NCI-H2227 treated with DMSO at 0.1 percent for 48 hours (cell line): ENCODE data around the gene MAGT1.
"Not testable (repeated sequence)": the region's sequence is repeated elsewhere in the genome, so short reads cannot be mapped to it uniquely, and the experiment has no call there.

Experiments
- DNase-seq: peaks from one replicate; lab custom pipeline; 2025; lab: John Stamatoyannopoulos, UW

The MAGT1 gene

DNA sequence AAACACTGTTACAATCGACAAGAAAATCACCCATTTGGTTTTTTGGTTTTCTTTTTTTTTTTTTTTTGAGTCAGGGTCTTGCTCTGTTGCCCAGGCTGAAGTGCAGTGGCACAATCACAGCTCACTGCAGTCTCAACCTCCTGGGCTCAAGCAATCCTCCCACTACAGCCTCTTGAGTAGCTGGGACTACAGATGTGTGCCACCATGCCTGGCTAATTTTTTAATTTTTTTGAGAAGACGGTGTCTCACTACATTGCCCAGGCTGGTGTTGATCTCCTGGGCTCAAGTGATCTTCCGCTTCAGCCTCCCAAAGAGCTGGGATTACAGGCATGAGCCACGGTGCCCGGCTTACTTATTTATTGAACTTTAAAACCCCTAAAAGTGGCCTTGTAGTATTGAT is 63.7 kb downstream of the MAGT1 start:
- DNase-seq = not testable (repeated sequence)

DNA sequence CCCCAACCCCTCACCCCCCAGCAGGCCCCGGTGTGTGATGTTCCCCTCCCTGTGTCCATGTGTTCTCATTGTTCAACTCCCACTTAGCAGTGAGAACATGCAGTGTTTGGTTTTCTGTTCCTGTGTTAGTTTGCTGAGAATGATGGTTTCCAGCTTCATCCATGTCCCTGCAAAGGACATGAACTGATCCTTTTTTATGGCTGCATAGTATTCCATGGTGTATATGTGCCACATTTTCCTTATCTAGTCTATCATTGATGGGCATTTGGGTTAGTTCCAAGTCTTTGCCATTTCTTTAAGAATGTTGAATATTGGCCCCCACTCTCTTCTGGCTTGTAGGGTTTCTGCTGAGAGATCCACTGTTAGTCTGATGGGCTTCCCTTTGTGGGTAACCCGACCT is 73.2 kb downstream of the MAGT1 start:
- not testable (repeated sequence) for DNase-seq

DNA sequence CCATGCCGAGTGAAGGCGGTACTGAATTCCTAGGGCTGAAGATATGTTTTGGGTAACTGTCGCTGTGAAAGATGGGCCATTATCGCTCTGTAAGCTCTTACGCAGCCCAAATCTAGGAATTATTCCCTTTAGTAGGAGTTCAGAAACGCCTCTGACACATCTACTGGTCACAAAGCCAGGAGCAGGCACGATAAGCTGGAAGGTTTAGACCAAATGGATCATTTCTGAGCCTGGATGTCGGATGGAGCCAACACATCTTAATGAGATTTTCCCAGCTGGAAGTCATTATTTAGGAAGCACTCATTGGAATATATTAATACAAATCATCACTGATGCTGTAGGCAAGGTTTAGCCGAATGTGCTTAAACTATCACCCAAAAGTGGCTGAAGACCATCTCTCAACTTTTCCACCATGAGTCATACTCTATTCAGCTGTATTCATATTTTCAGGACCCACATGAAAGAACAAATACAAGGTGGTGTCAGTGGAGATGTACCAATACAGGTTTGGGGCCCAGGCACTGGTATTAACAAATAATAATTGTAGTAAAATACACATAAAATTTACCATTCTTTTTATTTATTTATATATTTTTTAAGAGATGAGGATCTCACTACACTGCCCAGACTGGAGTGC is 75.0 kb downstream of the MAGT1 start:
- DNase-seq = no peak

DNA sequence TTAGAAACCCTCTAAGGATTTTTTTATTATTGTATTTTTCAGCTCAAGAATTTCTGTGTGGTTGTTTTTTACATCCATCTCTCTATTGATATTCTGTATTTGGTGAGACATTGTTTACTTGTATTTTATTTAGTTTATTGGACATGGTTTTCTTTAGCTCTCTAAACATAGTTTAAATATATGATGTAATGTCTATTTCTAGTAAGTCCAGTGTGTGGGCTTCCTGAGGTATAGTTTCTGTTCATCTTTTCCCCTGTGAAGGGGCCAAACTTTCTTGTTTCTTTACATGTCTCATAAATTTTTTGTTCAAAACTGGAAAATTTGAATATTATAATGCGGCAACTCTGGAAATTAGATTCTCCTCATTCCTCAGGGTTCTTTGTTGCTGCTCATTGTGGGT is 81.0 kb downstream of the MAGT1 start:
- DNase-seq = no peak

DNA sequence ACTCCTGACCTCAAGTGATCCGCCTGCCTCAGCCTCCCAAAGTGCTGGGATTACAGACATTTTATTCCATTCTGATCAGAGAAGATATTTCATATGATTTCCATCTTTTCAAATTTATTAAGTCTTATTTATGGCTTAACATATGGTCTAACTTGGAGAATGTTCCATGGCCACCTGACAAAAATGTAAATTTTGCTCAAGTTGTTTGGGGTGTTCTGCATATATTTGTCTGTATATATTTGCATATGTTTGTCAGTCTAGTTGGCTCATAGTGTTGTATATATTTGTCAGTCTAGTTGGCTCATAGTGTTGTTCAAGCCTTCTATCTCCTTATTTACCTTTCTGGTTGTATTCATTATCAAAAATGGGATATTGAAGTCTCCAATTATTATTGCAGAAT is 93.0 kb downstream of the MAGT1 start:
- DNase-seq = no peak

DNA sequence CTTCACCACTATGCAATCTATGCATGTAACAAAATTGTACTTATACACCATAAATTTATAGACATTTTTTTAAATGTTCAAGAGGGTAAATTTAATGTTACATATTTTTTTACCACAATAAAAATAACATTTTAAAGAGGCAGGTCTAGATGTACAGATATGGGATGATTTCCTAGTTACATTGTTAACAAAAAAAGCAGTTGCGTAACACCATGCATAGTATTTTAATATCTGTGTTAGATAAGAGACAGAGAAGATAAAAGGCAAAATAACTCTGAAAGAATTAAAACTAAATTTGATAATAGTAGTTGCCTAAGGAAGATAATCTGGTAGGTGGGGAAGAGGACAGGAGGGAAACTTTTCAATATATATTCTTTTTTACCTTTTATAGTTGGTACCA is 100.1 kb downstream of the MAGT1 start:
- no peak for DNase-seq

DNA sequence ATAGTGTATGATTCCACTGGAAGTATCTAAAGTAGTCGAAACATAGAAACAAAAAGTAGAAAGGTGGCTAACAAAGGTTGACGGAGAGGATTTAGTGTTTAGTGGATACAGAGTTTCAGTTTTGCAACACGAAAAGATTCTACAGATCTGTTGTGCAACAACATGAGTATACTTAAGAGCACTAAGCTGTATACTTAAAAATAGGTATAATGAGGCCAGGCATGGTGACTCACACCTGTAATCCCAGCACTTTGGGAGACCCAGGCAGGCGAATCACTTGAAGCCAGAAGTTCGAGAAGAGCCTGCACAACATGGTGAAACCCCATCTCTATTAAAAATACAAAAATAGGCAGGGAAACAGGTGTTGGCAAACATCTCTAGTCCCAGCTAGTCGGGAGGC is 101.3 kb downstream of the MAGT1 start:
- DNase-seq = no peak

DNA sequence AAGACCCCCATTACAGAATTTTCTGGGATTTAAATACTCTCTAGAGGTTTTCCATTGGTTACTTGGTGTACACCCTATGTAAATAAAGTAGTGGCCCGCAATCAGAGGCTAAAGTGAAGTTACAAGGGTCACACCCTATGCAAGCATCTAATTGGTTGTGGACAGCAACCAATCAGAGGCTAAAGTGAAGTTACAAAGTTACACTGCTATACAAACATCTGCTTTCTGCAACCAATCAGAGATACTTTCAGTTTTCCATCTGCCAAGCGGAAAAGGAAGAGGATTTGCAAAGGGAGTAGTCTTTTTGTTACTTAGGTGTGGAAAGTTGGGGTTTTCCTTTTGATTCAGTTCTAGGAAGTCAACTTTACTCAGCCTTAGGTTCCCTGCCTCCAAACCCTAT is 107.2 kb downstream of the MAGT1 start:
- DNase-seq = no peak

DNA sequence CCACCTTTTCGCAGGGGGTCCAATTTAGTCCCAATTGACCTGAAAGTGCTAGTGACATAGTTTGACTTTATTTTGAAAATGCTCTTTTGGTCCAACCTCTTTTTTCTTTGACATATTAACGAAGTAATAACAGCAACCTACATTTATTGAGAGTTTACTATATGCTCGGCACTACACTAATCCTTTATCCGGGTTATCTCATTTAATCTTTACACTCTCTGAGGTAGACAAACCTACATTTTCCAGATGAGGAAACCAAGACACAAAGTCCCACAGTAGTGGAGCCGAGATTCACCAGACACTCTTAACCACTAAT is 108.9 kb downstream of the MAGT1 start:
- no peak for DNase-seq

DNA sequence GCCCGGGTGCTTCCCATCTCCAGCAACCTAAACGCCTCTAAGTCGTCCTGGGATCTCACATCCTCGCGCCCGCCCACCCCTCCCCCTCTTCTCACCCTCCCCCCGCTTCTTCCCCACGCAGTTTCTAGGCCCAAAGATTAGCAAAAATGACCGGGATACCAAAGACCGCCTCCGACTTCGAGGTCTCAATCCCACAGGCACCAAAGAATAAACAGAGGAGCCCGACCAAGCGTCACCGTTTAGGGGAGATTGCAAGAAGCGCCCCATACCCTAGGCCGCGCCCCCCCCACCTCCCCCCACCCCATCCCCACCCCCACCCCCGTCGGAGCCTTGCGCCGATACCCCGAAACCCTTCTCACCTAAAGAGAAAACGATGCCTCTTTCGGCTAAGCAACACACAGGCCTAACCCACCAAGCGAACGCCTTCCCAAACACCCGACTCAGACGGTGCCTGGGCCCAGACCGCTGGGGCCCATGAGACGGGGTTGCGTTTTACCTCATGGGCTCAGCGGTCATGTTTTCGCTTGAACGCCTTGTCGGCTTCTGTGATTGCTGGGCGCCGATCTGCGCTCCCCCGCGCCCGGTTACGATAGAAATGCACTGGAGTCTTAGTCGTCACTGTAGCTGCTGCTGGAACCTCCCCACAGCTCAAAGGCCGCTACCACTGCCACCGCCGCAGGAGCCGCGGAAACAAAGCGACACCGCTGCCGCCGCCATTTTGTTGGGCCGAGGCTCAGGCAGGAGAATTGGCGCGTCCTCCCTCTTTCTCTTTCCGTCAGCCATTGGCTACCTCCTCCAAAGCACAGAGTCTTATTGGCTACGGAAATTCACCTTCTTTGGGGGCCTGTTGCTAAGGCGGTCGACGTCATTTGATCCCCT is 109.5 kb downstream of the MAGT1 start, which contains the start of gene ATRX:
Gene ATRX (minus strand): TSS at position 731 of the 879 bp plus-strand sequence. CDS start 215 bp downstream, at position 516.
- DNase-seq = peak; percentile 92

DNA sequence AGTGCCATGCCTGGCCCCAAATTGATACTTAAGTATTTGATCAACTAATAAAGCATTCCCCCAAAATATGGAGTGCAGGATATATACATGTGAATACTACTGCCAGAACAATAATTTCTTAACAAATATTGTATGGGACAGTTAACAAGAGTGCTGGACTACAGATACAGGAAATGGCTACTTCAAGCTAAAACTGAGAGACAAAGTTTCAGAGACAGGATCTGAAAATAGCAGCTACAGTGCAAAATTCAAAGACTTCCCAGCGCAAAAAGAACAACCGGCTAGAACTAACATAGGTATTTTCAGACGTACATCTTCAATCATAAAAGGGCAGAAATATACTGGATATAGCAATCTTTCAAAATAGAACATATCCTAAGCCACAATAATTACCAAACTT is 115.5 kb downstream of the MAGT1 start:
- DNase-seq = no peak

DNA sequence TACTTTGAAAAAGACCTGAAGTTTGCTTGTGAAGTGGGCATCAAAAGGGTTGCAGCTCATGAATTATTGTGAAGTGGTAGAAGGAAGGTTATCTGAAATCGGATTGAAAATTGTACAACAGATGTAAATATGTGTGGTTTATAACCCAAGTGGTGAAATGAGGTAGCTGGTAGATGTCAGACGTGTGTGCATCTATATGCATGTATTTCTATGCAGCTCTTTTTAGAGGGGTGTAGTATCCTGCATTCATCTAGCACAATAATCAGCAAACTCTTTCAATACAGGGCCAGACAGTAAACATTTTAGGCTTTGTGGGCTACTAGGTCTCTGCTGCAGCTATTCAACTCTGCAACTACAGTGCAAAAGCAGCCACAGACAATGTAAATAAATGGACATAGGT is 118.6 kb downstream of the MAGT1 start:
- DNase-seq = no peak
